Activated CD4-positive, CD25-positive, alpha-beta regulatory T cell (primary cell): Measurements from ENCODE around the gene GDF11.

Experiments used
- DNase-seq, 4 experiments: peaks; one replicate each; lab custom pipeline; 2025; lab: John Stamatoyannopoulos, UW

Gene GDF11

DNA sequence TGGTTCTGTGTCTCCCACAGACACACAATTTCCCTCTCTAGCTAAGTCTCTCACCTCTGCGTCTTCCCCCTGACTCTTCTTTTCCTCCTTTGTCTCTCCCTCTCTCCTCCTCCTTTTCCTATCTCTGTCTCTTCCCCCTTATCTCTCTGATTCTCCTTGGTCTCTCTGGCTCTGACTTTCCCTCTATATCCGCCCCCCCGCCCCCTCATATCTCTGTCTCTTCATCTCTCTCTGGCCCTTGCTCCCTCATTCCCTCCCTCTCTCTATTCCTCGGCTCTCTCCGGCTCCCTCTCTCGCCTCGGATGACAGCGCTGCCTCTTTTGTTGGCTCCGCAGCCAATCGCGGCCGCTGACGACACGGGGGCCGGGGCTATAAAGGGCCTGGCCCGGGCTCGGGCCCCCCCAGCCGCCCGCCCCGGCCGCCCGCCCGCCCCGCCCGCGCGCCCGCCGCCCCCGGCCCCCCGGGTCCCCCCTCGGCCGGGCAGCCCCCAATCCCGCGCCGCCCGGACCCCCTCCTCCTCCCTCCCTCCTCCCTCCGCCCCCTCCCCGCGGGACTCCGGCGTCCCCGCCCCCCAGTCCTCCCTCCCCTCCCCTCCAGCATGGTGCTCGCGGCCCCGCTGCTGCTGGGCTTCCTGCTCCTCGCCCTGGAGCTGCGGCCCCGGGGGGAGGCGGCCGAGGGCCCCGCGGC lies at the start of gene GDF11:
Gene GDF11, plus strand, starts transcription at position 404 of the 687 bp plus-strand sequence. Its CDS starts 195 bp downstream, at position 599.
- DNase-seq = peak; percentile 48 to 65 (median 58)

DNA sequence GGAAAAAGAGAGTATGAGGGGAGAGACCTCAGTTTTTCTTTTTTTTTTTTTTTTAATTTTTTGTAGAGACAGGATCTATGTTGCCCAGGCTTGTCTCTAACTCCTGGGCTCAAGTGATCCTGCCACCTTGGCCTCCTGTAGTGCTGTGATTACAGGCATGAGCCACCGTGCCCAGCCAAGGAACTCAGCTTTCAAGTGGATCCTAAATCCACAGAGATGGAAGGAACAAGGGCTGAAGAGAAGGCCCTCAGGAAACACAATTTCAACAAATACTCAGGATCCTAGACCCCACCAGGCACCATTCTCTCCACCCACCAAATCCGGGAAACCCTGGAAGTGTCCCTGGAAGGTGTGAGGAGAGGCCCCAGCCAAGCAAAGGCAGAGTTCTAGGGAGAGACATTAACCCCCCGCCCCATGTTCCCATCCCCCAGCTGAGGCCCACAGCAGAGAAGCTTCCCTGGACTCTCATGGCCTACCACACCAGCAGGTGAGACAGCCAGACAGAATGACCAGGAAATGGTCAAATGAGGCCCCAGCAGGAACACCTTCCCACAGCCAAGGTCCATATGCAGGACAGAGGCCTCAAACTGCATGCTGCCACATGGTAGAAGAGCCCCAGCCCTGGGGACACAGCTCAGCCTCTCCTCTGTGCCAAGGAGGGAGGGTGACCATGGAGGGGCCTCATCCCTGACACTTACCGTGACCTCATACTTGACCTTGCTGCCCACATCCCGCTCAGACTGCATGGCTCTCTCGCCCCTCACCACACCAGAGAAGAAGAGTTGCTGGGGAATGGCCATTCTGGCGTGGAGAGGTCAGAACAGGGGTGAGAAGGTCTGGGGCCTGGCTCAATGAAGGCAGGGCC lies 49.4 kb upstream of the GDF11 start:
- DNase-seq = no peak

DNA sequence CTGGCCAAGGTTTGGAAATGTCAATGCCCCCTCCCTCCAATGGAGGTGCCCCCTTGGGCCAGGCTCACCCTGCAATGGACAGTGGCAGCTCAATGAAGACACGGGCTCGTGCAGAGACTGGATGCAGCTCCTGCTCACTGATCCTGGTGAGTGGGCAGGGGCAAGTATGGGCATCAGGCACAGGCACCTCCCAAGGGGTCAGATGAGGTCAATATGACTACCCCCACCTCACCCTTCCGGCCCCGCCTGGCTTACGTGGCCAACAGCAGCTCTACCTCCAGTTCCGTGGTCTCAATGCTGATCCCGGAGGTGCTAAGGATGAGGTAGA lies 48.8 kb upstream of the GDF11 start:
- DNase-seq = no peak

DNA sequence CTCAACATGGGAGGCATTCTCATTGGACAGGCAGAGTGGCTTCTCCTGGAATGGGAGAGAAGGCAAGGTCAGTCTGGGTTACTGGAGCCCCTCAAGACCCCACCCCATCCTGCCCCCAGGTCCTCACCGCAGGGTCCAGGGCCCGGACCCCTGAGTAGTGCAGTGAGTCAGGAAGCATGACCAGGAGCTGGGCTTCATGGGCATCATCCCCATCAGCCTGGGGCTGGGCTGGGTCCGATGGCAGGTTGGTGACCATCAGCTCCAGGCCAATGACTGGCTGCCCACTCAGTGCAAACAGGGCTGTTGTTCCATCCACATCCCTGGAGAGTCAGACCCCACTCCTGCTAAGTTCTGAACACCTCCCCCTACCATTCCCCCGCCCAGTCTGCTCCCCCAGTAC lies 48.3 kb upstream of the GDF11 start:
- DNase-seq = no peak

DNA sequence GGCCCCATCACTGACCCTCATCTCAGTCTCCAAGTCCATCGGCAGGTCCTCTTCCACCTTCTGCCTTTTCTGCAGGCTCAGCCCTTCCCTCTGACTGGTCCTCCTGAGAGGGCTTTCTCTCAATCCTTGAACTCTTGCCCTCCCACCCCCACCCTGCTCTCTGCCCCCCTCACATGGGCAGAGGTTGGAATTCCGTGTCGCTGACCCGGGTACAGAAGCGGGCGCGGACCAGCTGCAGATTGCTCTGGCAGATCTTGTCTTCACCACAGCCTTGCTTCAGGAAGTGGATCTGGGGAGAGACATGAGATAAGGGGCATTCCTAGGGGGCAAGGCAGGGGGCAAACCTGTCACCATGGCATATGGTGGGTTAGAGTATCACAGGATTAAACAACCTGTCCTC lies 47.6 kb upstream of the GDF11 start:
- DNase-seq = no peak

DNA sequence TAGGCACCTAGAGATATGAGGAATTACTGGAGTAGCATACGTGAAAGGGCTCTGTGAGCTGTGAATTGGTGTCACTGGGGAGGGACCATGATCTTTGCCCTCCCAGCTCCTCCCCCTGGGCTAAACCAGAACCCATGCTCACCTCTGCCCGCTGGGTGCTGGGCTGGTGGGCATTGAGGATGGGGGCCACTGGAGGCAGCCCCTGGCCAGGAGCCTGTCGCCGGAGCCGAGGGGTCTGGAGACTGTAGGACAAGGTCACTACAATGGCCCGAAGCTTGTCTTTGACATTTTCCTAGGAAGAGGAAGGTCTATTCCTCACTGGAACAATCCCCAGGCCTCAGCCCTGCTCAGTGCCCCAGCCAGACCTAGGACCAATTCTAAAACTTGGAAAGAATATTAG lies 46.8 kb upstream of the GDF11 start:
- DNase-seq = no peak

DNA sequence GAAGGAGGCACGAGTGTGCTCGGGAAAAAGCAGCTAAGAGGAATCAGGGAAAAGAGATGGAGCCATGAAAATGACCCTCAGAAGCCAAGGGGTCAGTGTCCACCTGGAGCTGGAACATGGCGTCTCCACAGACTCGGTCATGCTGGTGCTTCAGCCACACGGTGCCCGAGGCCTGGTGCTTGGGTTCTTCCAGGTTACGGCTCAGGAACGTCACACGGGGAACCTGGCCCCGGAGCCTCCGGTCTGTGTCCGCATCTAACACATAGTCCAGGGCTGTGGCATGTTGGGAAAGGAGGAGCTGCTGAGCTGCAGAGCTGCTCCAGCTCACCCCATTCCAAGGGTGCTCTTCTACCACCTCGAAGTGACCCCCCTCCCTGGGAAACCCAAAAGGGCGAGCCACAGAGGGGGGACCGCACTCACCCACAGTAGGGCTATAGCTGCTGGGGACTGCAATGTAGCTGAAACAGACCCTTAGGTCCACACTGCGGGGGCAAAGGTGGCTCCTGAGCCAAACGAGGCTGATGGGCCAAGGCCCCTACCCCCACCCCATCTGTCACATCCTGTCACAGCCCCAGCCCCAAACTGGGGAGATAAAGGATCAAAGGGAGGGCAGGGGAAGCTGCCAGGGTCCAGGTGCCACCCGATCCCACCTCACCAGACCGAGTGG lies 46.0 kb upstream of the GDF11 start:
- no peak for DNase-seq

DNA sequence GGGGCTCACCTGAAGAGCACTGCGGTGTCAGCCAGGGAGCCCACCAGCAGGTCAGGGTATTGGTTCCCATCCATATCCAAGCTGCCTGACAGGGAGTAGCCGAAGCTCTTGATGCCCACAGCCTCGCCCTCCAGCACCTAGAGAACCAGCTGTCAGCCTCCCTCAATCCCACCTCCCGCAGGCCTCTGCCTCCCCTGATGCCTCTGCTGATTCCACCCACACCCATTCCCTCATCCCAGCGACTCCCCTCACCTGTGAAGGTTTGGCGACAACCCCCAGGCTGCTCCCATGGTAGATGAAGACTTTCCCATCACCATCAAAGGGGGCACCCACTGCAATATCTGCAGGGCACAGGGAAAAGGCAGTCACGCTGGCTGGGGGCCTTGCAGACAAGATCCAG lies 45.2 kb upstream of the GDF11 start:
- DNase-seq = no peak

DNA sequence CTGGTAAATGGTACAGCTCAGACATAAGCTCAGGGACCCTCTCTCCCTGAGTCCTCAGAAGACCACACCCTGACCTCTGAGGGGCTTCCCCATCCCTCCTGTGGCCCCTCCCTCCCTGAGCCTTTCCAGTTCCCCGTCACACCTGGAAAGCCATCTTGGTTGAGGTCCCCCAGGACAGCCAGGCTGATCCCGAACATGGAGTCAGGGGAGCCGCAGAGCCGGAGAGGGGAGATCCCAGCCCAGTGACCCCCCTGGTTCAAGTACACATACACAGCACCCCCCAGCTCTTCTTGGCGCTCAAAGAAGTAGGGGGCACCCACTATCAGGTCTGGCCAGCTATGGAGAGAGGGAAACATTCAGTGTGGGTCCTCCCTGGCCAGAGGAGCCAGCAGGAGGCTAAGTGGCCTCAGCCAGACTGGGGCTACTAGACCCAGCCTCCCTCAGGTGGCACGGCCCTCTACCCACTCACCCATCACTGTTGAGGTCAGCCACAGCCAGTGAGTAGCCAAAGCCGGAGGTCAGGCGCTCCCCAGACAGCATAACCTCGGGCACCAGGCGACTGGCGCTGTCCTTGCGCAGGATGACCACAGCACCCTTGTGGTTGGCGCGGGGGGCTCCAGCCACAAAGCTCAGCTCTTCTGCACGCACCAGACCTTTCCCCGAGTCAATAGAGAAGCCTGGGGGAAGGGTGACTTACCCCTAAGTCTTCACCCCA lies 44.5 kb upstream of the GDF11 start:
- no peak for DNase-seq

DNA sequence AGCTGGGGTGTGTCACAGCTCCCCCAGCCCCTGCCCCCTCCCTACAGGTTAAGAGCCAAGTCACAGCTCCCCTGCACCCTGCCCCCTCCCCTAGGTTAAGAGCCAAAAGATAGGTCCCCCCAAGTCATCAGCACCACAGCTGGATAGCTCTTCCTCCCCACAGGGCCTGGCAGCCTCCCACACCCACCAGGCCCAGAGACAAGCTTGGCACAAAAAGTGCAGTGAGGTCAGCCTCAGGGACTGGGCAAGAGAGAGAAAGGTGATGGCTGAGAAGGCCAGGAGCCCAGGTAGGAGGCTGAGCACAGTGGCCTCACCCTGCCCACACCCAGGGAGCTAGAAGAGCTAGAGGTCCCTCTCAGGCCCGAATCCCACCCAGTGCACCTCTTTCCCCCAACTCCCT lies 44.0 kb upstream of the GDF11 start:
- no peak for DNase-seq

DNA sequence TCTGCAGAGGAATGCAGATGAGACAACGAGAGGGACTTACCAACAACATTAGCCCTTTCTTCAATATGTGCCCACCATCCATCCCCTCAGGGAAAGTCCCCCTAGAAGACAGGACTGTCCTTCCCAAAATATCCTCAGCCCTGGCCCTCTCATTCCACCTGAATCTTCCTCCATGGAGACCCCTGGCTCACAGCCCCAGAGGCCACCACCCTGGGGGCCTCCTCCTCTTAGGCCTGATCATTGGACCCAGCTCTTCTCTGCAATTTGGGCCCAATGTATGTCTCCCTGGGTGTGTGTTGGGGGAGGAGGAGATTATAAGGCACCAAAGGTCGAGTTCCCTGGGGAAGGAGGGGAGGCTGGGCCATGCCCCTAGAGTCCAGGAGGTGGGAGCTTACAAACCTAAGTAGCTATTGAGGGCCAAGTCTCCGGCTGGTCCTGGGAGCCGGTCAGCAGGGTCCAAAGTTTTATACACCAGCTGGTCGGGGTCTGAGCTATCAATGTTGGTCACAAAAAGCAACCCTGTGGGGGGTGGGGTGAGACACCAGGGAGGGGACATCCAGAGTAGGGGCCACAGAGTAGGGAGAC lies 43.4 kb upstream of the GDF11 start:
- DNase-seq = no peak

DNA sequence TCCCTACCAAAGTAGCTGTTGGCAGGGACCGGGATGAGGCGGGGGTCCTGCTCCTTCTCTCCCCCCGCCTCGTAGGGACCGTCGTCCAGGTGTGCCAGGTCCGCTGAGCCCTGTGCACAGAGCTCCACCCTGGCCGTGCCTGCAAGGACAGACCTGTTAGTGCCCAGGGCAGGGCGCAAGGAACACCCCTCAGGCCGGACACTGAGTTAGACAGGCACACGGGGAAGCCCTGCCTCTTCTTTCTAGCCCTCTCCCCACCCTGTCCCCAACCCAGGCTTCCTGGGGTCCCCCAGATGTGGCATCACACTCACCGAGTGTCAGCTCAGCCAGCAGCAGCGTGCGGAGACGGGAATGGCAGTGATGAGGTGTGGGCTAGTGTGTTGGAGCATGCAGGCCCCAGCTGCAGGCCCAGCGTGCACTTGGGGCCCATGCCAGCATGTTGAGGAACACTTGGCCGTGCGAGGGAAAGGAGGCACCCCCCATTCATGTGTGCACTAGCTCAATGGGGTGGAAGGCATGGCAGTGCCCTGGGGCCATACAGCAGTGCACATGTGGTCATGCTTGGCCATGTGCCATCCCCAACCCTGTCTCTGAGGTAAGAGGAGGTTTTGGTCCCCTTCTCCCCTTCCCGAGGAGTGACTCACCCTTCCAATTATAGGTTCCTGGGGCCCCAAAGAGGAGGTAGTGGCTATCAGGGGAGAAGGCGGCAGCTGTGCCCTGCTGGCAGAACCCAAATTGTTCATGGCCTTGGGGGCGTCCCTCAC lies 42.5 kb upstream of the GDF11 start:
- DNase-seq = no peak

DNA sequence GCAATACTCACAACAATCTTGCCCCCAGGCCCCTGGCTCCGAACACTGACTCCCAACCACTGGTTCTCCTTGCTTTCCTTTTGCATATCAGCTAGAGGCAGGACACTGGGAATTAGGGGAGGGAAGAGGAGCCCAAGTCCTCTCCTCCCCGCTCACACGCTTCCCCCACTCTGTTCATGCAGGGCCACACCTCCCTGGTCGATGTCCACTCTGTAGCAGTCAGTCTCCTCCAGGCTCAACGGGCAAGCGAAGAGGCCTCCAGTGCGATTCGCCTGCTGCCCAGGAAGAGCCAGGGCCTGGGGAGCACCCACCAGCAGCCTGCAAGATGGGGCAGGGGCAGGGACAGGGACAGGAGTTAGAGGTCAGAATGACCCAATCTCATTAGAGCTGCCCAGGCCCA lies 40.1 kb upstream of the GDF11 start:
- no peak for DNase-seq

DNA sequence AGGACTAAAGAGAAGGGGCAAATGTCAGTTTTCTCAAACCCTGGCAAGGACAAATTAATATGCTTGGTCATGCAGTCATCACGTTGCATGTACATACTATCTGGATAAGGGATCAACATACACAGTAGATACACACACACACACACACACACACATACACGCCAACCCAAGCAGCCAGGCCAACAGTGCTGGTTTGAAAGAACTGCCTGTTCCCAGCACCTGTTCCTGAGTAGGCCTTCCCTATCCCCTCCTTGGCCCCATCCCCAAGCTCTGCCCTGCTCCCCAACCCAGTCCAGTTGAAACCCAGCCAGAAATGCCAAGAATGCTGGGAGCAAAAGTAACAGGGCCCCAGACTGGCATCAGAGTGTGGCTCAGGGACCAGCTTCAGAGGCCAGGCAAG lies 39.6 kb upstream of the GDF11 start:
- no peak for DNase-seq

DNA sequence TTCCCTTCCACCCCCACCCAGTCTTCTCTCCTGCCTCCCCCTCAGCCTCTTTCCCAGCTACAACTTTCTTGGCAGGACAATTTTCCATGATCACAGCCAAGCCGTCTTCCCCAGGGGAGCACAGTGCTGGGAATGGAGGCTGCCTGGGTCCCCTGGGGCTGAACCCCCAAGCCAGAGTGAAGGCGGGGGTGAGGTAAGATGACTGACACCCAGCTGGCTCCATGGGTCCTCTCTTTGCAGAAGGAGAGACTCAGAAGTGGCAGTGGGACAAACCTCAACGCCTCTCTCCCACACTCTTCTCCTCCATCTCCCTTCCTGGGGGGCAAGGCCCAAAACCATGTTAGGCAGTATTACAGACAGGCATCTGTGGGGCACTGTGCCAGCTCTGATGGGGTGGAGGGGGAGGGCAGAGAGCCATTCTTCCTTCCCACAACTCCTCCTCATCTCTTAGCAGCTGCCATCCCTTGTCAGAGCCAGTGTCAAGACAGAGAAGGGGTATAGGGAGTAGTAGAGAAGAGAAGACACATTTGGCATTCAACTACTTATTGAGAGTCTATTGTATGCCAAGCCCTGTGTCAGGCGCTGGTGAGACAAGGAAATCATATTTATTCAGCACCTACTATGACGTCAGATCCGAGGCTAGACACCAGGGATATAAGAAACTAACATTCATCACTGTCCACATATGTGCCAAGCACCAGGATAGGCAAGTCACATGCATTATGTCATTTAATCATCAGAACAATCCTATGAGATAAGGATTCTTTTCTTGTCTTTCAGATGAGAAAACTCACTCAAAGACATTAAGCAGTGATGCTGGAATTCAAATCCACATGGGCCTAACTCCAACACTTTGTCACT lies 38.8 kb upstream of the GDF11 start:
- DNase-seq = no peak

DNA sequence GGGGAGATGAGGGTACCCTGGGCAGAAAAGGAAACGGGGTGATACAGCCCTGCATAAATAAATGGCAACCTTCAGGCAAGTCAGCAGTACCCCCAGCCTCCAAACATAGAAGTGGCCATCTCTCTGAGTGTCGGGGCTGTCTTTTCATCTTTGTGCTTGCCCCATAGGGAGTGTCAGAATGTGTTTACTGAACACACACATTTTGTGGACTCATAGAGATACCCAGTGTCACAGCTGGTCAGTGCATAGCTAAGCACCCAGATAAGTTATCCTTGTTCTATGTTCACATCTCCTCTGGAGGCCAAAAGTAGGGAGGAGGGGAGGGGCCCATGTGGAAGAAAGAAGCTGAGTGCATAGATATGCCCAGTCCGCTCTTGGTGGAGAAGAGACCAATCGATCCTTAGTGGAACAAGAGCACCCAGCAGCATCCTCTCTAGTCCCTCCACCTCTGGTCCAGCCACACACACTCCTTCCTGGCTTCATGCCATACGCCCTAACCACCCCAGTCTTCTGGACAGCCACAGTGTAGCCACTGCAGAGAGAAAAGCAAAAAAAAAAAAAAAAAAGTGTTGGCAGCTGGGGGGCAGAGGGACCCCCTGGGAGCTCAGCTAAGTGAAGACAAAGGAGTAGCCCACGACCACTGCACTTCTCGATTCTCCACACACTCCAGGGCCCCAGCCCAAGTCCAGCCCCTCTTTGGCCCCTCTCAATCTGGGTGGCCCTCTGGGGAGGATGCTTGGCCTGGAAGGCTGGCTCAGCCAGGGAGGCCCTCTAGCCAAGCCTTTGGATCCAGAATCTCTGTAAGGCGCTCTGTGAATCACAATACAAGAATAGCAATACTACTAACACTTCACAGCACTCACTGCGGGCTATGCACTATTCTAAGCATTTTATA lies 37.9 kb upstream of the GDF11 start:
- no peak for DNase-seq

DNA sequence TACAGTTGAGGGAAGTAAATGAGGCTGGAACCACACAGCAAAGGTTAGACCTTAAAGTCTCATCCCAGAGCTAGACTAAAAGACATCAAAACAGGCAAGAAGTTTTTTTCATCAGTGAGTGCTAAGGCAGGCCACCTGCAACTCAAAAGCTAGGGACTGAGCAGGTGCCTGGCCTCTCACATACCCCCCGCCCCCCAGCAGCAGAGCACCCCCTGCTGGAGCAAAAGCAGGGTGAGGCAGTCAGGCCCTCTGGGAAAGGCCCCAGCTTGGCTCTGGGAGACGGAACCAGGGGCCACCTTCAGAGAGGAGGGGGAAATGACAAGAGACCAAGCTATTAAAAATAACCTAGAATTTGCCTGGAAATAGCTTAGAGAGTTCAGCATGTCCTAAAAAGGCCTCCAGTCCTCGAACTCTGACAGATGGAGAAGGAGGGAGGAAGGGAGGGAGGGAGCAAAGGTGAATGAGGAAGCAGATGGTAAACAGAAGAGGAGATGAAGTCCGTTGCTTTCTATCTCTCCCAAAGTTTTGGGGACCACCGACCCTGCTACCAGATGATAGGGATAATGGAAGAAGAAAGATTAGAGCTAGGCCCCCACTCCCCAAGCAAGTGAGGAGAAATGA lies 37.0 kb upstream of the GDF11 start:
- no peak for DNase-seq

DNA sequence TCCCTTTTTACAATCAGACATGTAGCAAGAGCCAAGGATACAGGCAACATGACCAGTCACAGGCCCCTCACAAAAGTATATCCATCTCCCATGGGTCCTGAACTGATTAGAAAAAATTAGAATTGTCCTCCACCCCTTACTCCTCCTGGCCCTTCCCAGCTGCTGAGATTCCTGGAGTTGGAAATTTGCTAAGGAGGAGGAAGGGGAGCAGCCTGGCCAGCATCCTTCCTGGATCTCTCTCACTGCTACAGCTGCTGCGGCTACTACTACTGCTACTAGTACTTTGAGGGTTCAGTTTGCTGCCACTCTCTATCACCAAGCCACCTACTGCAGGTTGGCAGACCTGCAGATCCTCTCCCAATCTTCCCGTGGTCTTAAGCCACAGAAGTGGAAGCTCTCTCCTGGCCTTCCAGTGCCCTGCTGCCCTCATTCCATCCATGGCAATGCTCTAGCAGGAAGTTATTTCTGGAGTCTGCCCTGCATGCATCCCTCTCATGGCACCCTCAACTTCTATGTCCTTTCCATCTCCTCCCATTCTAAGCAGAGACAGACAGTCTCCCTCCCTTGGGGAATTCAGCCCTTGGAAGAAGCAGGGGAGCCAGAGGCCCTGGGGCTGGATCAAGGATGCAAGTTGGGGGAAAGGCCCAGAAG lies 36.2 kb upstream of the GDF11 start:
- DNase-seq = no peak
